ENCODE measurements around the gene HSD17B12. TPM values are rescaled to one million over a fixed set of nuclear protein-coding genes. Genes with fewer than 3 reads are reported as not detected.

HSD17B12 gene
- total and polyA plus RNA-seq, 2 donors (not counting 3 experiments of a cell fraction or from before 2014, with no cell fraction given): 41.5 to 96.5 TPM

- Histone ChIP-seq H3K4me1 (ENCODE audit: control insufficient read depth, extremely low read depth, insufficient read depth, low read length) (peaks cover 45% of the 10 kb centered on the region), H3K4me3 (replicated peaks in 1 of 3; ENCODE audit: insufficient read depth in 1 of 3, low read depth in 1 of 3, low read length in 3 of 3) (peak overlapping the region in 1 of 3 experiments; percentile 26), H3K9me3 (replicated peaks; ENCODE audit: control insufficient read depth, insufficient read depth, low read length) (no peaks in the 10 kb centered on the region), H3K27ac (ENCODE audit: insufficient read depth, low read depth, low read length) (peak overlapping the region; percentile 70), H3K27me3 (ENCODE audit: control insufficient read depth in 2 of 2, insufficient read depth in 2 of 2, low read length in 2 of 2) (no peaks in the 10 kb centered on the region), H3K9me1 (replicated peaks; ENCODE audit: control insufficient read depth, extremely low read depth, insufficient read depth, low read length) (no peaks in the 10 kb centered on the region), H3K4me2 (ENCODE audit: insufficient read depth, low read length) (peak overlapping the region; percentile 81), H3K79me2 (ENCODE audit: control insufficient read depth, insufficient read depth, low read length) (peaks cover 80% of the 10 kb centered on the region), H2AFZ (ENCODE audit: low read depth, low read length) (peak overlapping the region; percentile 46), H3K36me3 (ENCODE audit: control insufficient read depth in 2 of 2, extremely low read depth in 1 of 2, insufficient read depth in 2 of 2, low read length in 2 of 2) (peaks cover 2 to 6% of the 10 kb centered on the region in 2 experiments), H4K20me1 (replicated peaks; ENCODE audit: control insufficient read depth, extremely low read depth, insufficient read depth, low read length) (no peaks in the 10 kb centered on the region), H3K9ac (replicated peaks; ENCODE audit: extremely low read depth, insufficient read depth, low read length) (peak overlapping the region; percentile 17)
- intact Hi-C loops (cut with micrococcal nuclease): loop anchor here (10.0 kb wide), 1 partner anchor 168 kb away; no protein-coding TSS in a partner anchor
- dilution Hi-C loops (cut with MboI; ENCODE audit: extremely low pct_ligation_motif_present, low sequenced_read_pairs): no loop called here
- peak; percentile 80 for TF ChIP-seq POLR2AphosphoS5 (IDR thresholded peaks at IDR 0.05; ENCODE audit: insufficient read depth, low read depth, low read length)
- TF ChIP-seq GATA2 (IDR thresholded peaks at IDR 0.05; ENCODE audit: insufficient read depth, insufficient read length, low read depth, low read length): no peak
- peak; percentile 55 for TF ChIP-seq POLR2A (IDR thresholded peaks at IDR 0.05; ENCODE audit: low read depth, low read length)
- DNase-seq (ENCODE audit: low read depth, low spot score) (peak; percentile 87), FAIRE-seq (peak; percentile 75)
- BruUV-seq (replicated peaks): no TSS peak
- POLR2A ChIA-PET: interaction anchor here (0.7 to 1.0 kb wide), 2 partner anchors 12 to 218 kb away, joined by 3 read pairs; no protein-coding TSS in a partner anchor
- CTCF ChIA-PET: interaction anchor here (1.1 to 2.1 kb wide), 3 partner anchors 15 to 115 kb away, joined by 4 to 5 read pairs (median 5); no protein-coding TSS in a partner anchor
These were observed 6.7 kb downstream of the HSD17B12 start for GRCh38 chr11:43687120-43687791.

DNA sequence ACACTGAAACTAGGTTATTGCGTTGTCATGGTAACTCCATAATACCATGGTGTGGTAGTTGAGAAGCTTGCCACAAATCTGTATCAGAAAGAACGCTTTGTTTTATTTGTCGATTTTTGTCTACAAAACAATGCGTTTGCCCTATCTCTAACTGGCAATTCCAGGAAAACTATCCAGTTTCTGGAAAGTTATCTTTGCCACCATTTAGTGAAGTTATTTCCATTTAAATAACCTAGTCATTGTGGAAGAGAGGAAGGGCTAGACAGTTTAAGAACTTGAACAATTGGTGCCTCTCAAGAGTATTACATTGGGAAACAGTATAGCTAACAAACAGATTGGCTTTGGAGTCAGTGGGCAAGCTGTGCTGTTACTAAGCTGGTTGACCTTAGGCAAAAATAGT is 7.9 kb downstream of the HSD17B12 start:
- no peak for FAIRE-seq
- Histone ChIP-seq H3K36me3 (ENCODE audit: control insufficient read depth in 2 of 2, extremely low read depth in 1 of 2, insufficient read depth in 2 of 2, low read length in 2 of 2) (peaks cover 0 to 6% of the 10 kb centered on the region in 2 experiments), H4K20me1 (replicated peaks; ENCODE audit: control insufficient read depth, extremely low read depth, insufficient read depth, low read length) (no peaks in the 10 kb centered on the region), H3K4me1 (ENCODE audit: control insufficient read depth, extremely low read depth, insufficient read depth, low read length) (peaks cover 41% of the 10 kb centered on the region), H3K4me2 (ENCODE audit: insufficient read depth, low read length) (no peak overlapping the region), H3K4me3 (replicated peaks in 1 of 3; ENCODE audit: insufficient read depth in 1 of 3, low read depth in 1 of 3, low read length in 3 of 3) (no peak overlapping the region), H3K9ac (replicated peaks; ENCODE audit: extremely low read depth, insufficient read depth, low read length) (no peak overlapping the region), H2AFZ (ENCODE audit: low read depth, low read length) (no peak overlapping the region), H3K27me3 (ENCODE audit: control insufficient read depth in 2 of 2, insufficient read depth in 2 of 2, low read length in 2 of 2) (no peaks in the 10 kb centered on the region), H3K9me1 (replicated peaks; ENCODE audit: control insufficient read depth, extremely low read depth, insufficient read depth, low read length) (no peaks in the 10 kb centered on the region), H3K9me3 (replicated peaks; ENCODE audit: control insufficient read depth, insufficient read depth, low read length) (no peaks in the 10 kb centered on the region), H3K79me2 (ENCODE audit: control insufficient read depth, insufficient read depth, low read length) (peaks cover 76% of the 10 kb centered on the region), H3K27ac (ENCODE audit: insufficient read depth, low read depth, low read length) (no peak overlapping the region)
- dilution Hi-C loops (cut with MboI; ENCODE audit: extremely low pct_ligation_motif_present, low sequenced_read_pairs): no loop called here
- no peak for DNase-seq (ENCODE audit: low read depth, low spot score)
- no TSS peak for BruUV-seq (replicated peaks)
- ChIA-PET CTCF (no interaction called here), POLR2A (no interaction called here)
- TF ChIP-seq POLR2AphosphoS5 (IDR thresholded peaks at IDR 0.05; ENCODE audit: insufficient read depth, low read depth, low read length): no peak
- TF ChIP-seq, protein P1, sequence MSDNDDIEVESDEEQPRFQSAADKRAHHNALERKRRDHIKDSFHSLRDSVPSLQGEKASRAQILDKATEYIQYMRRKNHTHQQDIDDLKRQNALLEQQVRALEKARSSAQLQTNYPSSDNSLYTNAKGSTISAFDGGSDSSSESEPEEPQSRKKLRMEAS (IDR thresholded peaks at IDR 0.05; ENCODE audit: insufficient read depth, insufficient read length): no peak
- TF ChIP-seq EZH2 (IDR thresholded peaks at IDR 0.05; ENCODE audit: borderline replicate concordance, low read depth, low read length, severe bottlenecking): no peak
- TF ChIP-seq GATA2 (IDR thresholded peaks at IDR 0.05; ENCODE audit: insufficient read depth, insufficient read length, low read depth, low read length): no peak
- TF ChIP-seq POLR2A (IDR thresholded peaks at IDR 0.05; ENCODE audit: low read depth, low read length): no peak
- TF ChIP-seq, protein P2, sequence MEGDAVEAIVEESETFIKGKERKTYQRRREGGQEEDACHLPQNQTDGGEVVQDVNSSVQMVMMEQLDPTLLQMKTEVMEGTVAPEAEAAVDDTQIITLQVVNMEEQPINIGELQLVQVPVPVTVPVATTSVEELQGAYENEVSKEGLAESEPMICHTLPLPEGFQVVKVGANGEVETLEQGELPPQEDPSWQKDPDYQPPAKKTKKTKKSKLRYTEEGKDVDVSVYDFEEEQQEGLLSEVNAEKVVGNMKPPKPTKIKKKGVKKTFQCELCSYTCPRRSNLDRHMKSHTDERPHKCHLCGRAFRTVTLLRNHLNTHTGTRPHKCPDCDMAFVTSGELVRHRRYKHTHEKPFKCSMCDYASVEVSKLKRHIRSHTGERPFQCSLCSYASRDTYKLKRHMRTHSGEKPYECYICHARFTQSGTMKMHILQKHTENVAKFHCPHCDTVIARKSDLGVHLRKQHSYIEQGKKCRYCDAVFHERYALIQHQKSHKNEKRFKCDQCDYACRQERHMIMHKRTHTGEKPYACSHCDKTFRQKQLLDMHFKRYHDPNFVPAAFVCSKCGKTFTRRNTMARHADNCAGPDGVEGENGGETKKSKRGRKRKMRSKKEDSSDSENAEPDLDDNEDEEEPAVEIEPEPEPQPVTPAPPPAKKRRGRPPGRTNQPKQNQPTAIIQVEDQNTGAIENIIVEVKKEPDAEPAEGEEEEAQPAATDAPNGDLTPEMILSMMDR (IDR thresholded peaks at IDR 0.05; ENCODE audit: extremely low read depth in 1 of 2, insufficient read depth in 1 of 2, low read depth in 1 of 2, low read length in 2 of 2): no peak
- no peak for TF ChIP-seq MYC (IDR thresholded peaks at IDR 0.05; ENCODE audit: low read depth, low read length)
- TF ChIP-seq FOS (IDR thresholded peaks at IDR 0.05; ENCODE audit: borderline replicate concordance, insufficient read depth, low read length): no peak
- TF ChIP-seq JUN (IDR thresholded peaks at IDR 0.05; ENCODE audit: borderline replicate concordance, insufficient read depth, insufficient read length, low read depth): no peak
- intact Hi-C loops (cut with micrococcal nuclease): loop anchor here (10.0 kb wide), 1 partner anchor 166 kb away; no protein-coding TSS in a partner anchor

All from endothelial cell of umbilical vein (primary cell).